Dermis blood vessel endothelial cell (primary cell): ENCODE data around the gene COQ8B. TPM values are rescaled to one million over a fixed set of nuclear protein-coding genes. Genes with fewer than 3 reads are reported as not detected.

Source experiments
- DNase-seq: peaks from one replicate; pipeline ENCODE4 v3.0.0; 2010
- total RNA-seq: library from RNA; depleted of rRNA; stranded (reverse); fragments of >200 nt; gene quantifications from 2 replicates; pipeline ENCODE4 v1.2.3, GENCODE V29; 2014

The COQ8B gene
- total RNA-seq, 1 donor from 2014 or later, result 31.8 TPM

DNA sequence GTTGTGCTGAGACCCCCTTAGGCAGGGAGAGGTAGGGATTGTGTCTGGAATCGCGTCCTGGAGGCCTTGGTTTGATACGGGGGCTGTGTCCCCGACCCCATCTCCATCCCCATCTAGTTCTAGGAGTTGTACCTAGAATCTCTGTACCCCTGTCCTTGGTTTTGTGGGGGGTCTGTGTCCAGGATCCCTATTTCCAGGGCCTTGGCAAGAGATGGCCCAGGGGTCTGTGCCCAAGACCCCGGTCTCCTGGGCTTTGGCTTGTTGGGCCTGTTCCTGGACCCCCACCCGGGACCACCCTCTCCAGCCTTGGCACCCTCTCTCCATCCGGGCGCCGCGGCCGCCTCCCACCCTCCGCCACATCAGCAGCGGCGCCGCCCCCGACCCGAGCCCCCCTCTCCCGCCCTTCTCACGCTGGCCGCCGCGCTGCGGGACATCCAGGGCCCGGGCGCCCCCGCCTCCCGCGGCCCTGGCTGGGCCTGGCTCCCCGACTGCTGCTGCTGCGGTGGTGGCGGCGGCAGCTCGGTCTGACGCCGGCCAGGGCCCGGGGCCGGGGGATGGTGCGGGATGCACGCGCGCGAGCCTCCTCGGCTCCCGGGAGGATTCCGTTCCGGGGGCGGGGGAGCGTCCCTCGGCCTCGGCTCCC is 26.5 kb downstream of the COQ8B start, which contains the start of gene NUMBL:
Gene NUMBL (minus strand): TSS at position 602 of the 643 bp plus-strand sequence. CDS start 168 bp downstream, at position 434.
- DNase-seq, result no peak

DNA sequence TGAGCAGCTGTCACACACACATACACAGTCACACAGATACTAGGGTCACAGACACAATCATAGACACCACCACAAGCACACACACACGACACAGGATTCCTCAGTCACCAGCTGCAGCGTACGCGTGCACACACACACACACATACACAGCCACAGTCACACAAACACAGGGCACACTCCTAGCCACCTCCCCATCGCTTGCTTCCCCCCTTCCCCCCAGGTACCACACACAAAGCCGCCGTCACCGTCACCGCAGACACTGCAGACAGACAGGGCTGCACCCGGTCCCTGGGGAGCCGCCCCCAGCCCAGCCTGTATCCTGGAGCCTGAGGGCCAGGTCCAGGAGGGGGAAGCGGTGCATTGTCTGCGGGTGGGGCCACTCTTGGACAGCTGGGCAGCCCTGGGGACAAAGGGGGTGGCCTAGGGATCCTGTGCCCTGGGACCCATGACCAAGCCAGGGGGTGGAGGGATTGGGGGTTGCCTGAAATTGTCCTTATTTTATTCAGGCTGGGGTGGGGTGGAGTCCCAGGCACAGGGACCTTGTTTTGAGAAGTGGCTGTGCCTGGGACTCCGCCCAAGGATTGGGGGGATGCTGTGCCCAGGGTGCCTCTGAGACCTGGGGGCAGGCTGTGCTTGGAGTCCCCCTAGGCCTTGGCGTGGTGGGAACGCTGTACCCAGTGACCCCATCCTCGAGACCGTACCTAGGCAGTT is 27.2 kb downstream of the COQ8B start:
- peak; percentile 35 for DNase-seq

DNA sequence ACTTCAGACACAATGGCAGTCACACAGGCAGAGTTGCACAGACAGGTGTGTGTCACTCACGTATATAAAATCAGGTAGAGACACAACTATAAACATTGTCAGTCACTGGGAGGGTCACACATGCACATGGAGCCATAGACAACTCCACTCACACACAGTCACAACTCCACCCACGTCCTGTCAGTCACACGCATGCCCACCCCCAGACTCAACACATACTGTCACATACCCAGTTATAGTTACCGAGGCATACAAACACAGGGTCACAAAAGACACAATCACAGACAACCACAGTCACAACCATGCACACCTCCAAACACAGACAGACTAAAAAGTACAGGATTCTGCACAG is 27.7 kb downstream of the COQ8B start:
- no peak for DNase-seq

DNA sequence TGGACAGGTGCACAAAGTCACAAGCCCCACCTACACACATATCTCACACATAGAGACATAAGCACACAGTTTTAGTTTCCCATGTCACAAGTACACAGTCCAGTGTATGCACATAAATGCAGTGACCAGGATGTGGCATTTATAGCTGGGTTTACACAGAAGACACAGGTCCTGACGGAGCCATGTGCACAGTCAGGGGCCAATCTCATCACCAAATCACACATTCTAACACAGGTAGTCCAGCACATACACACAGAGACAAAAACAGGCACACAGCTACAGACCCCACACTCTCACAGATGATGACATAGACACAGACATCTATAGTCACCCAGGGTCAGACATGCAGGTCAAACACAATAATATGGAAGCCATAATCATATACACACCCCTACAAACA is 28.4 kb downstream of the COQ8B start:
- DNase-seq, result no peak

DNA sequence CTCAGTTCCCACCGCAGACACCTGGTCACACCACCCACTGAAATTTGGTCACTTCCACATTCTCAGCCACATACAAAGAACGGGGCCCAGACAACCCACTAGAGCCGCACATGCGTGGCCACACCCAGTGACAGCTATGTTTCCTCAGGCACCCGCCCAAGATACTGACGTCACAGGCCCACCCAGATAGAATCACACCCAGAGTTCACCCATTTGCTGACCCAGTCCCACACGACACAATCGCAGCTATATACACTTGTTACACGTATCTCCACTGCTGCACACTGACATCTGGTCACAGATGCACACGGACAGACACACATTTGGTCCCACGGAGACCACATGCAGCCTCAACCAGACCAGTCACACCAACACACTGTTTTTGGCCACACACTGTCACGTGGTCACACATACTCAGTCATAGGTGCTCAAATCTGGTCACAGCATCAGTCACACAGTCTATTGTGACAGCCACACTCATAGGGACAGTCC is 29.1 kb downstream of the COQ8B start:
- DNase-seq, result no peak

DNA sequence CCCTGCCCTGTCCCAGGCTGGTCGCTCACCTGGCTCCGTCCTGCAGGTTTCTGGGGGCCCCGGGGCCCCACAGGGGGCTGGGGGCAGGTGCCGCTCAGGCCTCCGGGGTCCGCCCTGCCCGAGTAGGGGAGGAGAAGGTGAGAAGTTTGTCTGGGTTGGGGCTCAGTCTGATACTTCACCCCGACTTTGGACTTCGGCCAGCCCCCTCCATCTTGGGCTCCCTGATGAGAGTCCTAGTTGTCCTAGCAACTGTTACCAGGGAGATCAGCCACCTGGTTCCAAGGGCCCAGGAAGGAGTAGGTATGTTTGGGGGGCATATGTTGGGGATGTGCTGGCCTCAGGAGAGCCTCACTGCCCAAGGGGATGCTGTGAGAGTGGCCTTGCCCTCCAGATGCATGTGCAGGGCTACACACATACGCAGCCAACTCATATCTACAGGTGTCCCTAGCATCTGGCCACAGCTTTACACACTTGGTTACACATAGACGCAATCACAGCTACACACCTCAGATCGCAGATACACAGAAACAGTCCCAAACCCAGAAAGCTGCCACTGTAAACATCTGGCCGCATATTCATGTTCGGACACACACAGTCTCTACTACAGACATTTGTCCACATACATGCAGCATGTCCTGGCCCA is 29.7 kb downstream of the COQ8B start:
- no peak for DNase-seq

DNA sequence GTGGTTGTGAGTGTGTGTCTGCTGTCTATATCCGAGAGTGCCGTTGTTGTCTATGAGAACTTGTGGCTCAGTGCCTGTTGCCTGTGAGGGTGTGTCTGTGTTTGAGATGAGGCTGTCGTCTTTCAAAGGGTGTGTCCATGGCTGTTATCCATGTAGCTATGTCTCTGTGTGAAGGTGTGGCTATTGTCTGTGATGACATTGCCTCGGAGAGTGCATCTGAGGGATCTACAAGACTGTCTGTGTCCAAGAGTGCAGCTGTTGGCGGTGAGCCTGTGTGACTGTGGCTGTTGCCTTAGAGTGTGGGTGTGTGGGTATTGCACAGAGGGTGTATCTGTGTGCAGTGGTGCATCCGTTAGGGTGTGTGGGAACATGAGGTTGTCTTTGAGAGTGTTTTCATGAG is 31.1 kb downstream of the COQ8B start:
- no peak for DNase-seq

DNA sequence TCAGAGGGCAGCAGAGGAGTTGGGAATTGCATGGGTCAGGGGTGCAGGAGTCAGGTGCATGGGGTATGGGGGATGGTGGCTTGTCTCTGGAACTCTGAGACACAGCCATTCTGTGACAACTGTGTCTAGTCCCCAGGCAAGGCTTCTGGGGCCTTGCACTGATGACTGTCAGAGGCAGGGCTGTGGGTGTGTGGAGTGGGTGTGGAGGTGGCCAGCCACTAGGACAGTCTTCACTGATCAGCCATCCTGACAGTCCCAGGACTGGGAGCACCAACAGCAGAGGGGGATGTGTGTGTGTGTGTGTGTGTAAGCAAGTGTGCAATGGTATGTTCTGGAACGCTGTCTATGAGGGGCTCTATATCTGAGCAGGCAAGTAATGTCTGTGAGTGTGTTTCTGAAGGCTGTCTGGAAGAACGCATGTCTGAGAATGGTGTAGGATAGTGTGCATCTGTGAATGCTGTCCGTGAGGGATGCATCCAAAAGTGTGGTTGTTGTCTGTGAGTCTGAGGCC is 31.6 kb downstream of the COQ8B start:
- DNase-seq, result no peak

DNA sequence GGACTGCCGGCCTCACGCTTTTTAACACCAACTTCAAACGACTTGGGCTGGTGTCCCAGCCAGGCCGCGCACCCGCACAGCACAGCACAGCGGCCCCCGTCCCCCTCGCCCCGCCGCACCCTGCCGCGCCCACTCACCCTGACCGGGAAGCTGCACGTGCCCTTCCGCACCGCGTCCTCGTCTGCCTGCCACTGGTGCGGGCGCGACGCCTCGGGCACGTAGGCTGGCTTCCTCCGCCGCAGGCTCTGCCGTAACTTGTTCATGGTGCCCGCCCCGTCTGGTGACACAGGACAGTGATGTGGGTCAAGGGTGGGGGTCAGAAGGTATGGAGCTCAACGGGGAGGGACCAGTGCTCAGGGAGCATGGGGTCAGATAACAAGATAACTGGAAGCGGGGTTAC is 32.4 kb downstream of the COQ8B start:
- no peak for DNase-seq

DNA sequence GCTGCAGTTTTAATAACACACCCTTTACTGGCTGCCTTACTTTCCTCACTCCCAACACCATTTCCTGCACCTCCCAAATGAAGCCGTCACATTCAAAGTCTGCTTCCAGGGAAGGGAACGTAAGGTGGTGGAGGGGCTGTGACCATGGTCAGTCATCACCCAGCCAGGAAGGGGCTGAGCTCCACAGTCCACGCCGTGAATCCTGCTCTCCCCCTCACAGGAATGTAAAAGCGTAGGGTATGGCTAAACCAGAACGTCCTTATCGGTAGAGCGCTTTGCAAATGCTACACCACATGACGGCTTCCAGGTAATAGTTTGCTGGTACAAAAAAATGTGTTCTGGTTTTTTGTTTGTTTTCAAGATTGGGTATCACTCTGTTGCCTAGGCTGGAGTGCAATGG is 33.2 kb downstream of the COQ8B start:
- no peak for DNase-seq

DNA sequence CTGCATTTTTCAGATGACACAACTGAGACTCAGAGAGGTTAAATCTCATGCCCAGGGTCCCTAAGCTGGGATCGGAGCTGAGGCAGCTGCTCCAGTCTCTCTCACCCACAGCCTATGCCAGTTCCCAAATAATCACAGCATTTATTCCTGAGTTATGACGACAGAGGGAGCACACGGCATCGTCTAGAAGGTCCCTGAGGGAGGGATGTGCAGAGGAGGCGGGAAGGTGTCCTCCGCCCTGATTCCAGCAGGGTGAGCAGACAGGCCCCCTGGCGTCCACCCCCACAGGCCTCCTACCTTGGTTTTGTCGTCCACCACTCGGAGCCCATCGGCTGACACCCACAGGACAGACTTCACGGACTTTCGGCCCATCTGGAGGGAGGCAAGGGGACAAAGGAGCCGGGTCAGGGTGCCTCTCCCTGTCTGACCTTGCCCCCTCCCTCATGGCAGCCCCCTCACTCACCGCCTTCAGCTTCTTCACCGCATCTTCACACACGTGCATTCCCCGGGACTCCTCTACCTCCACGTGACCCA is 34.2 kb downstream of the COQ8B start:
- no peak for DNase-seq

DNA sequence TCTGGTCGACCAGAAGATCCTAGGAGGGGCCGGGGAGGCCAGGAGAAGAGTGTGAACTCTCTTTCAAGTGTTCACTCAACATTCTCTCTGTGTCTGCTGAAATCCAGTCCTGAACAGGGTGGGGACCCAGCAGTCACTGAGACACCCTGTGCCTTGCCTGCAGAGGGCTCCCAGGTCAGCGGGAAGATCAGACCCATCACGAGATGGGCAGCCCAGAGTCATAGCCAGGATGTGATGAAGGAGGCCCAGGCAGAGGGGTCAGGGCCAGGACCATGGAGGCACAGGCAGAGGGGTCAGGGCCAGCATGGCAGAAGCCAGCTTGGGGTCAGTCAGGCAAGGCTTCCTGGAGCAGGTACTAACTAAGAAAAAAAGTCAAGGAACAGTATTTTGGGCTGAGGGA is 35.6 kb downstream of the COQ8B start:
- DNase-seq, result no peak

DNA sequence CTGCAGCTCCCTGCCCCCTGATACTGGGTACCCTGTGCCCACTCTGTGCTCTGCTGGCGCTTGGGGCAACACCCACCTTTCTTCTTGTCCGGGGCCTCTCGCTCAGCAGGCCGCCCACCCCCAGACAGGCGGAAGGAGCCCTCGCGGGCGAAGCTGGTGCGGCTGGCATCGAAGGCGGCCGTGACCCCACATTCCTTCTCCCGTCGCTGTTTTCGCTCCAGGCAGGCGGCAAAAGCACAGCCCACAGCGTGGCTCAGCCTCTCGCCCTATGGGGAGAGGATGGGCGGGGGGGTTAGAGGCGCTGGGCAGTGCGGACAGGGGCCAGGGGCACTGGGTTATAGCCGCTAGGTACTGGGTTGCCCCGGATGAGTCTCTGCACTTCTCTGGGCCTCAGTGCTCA is 39.5 kb downstream of the COQ8B start:
- no peak for DNase-seq

DNA sequence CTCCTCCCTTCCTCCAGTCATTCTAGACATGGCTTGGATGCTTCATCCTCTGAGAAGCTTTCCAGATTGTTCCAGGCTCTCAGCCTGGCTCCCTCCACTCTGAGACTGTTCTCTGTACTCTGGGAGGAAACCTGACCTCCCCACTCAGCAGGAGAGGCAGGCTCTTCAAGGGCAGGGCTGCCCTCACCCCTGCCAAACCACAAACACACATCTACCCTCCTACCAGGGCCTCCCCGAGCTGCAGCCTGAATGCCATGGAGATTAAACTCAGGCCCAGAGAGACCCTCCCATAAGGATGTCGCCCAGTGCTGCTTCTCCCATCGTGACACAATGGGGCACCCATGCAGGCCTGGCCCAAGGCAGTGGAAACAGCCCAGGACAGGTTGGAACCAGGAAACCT is 42.4 kb downstream of the COQ8B start:
- no peak for DNase-seq

DNA sequence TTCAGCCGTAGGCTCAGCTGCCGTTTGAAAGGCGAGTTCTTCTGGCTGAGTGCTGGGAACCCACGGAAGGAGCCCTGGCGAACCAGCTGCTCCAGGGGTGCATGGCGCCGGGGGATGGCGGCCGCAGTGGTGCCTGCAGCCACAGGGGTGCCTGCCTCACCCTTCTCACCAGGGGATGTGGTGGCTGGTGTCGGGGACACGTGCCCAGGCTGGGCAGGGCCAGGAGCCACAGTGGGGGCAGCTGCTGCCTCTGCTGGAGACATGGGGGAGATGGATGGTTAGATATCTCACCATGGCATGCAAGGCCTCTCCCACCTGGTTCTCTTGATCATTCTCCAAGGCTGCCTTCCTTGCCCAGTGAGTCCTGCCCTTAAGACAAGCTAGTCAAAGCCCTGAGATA is 43.3 kb downstream of the COQ8B start:
- no peak for DNase-seq

DNA sequence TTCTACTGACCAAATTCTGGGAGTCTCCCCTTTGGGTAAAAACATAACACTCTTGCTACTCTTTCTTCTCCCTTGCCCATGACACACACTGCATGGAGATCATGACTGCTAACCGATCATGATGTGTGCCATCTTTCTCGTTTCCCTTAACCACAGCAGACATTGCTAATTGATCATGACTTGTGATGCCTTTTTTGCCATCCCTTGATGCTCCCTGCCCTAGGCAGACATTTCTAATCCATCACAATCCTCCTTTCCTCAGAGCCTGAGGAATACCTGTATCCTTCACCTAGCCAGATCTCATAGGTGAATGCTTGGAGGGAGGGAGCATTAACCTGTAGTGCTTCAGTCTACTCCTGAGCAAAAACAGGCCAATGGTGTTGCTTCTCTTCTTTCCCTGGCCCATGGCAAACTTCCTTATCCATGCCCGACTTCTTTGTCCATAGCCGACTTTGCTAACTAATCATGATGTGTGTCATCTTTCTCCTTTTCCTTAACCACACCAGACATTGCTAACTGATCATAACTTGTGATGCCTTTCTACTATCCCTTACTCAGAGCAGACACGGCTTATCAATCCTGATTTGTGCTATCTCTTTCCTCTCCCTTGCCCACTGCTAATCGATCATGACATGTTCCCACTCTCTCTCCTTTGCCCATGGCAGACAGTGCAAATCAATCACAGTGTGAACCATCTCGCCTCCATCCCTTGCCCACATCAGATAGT is 44.0 kb downstream of the COQ8B start:
- no peak for DNase-seq

DNA sequence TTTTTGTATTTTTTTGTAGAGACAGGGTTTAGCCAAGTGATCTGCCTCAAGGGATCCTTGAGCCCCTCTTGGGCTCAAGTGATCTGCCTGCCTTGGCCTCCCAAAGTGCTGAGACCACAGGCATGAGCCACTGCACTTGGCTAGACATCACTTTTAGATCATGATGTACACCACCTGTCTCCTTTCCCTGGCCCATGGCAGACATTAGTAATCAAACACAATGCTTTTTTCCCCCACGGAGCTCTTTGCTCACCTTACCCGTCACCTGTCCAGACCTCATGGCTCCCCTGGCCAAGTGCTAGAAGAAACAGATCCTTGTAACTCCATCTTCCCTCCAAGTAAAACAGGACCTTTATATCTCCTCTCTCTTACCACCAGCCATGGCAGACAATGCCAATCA is 44.6 kb downstream of the COQ8B start:
- DNase-seq, result no peak

DNA sequence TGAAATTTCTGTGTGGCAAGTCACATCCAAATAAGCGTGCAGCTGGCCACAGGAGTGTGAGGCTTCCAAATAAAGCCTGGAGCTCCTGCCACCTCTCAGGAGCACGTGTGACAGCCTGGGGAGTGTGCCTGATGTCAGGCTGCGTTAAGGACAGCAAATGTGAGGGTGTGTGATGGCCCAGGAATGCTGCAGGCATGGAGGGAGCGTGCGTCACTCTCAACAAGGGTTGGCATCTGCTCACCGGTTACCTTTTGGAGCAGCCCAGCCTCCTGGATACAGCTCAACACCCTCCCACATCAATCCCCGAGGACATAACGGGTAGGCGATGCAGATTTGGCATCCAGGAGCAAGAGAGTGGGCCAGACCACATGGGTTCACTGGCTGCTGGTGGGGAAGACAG is 45.3 kb downstream of the COQ8B start:
- DNase-seq, result no peak

DNA sequence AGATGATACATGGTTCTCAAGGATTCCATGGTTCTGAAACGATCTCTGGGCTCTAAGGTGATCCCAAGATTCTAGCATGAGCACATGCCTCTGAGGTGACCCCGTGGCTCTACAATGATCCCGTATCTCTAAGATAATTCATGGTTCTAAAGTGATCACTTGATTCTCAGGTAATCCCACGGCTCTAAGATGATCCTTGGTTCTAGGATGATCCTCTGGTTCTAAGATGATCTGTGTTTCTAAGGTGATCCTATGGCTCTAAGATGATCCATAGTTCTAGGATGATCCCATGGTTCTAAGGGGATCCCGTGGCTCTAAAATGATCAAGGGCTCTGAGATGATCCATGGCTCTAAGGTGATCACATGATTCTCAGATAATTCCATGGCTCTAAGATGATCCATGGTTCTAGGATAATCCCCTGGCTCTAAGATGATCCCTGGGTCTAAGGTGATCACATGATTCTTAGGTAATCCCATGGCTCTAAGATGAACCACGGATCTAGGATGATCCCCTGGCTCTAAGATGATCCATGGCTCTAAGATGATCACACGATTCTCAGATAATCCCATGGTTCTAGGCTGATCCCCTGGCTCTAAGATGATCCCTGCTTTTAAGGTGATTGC is 47.6 kb downstream of the COQ8B start:
- DNase-seq, result no peak

DNA sequence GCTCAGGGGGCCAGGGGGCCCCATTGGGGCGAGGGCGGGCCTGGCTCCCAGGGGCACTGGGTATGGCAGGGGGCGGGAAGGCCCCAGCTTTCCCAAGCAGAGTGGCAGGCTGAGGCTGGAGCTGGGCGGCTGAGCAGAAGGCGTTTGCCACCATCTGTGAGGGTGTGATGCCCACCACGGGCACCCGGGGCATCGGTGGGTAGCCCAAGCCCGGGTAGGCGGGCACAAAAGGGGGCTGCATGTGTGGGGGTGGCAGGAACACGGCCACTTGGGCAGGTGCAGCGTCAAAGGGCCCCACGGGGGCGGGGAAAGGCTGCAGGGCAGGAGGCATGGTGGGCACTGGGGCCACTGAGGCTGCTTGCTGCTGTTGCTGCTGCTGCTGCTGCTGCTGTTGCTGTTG is 49.1 kb downstream of the COQ8B start:
- no peak for DNase-seq

DNA sequence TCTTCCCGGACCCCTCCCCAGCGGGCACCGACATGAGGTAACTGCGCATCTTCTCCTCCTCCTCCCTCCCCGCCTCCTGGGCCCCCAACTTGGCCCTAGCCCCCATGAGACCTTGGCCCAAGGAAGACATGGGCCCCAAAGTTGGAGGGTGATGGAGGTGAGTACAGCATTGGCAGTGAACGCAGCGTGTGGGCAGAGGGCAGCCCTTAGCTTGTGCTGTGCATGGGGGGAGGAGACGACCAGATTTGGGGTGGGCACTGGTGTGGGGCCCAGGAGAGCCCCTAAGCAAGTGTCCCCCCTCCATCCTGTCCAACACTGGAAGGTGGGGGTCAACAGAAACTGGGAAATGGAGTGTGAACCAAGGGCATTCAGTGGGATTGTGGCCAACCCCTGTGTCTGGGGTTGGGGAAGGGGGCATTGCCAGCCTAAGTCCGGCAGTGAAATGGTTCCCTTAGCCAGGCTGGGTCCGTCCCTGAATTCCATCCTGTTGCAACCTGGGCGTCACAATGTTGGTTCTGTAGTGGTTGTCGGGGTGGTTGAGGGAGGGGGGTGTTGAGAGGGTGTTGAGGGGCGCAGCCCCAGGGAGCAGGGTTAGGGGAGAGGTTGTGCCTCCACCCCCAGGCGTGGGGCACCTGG is 49.8 kb downstream of the COQ8B start:
- no peak for DNase-seq
